Endodermal cell (in vitro differentiated cells): ENCODE measurements around the gene TGFB1. TPM values are rescaled to one million over a fixed set of nuclear protein-coding genes. Genes with fewer than 3 reads are reported as not detected.
A peak's percentile ranks its signal among the peaks of the same experiment; 100 is the strongest.

Source experiments
- DNase-seq: peaks from one replicate; pipeline ENCODE4 v3.0.0-alpha.2; 2017
- H3K27ac ChIP-seq: 2 replicates; pipeline ENCODE4 v1.5.1; 2013; ENCODE audit warnings: mild to moderate bottlenecking, low read depth, low read length, moderate library complexity
- H3K27me3 ChIP-seq: 2 replicates; pipeline ENCODE4 v1.6.1; 2013; ENCODE audit warnings: mild to moderate bottlenecking, low read length, moderate library complexity; ENCODE audit not compliant: insufficient read depth, control insufficient read depth, poor library complexity, severe bottlenecking
- H3K36me3 ChIP-seq: 2 replicates; pipeline ENCODE4 v1.7.0; 2013; ENCODE audit warnings: mild to moderate bottlenecking, low read length, moderate library complexity; ENCODE audit not compliant: control insufficient read depth, insufficient read depth
- H3K4me1 ChIP-seq: one replicate; pipeline ENCODE4 v1.7.0; 2013; ENCODE audit warnings: low read length; ENCODE audit not compliant: control insufficient read depth, insufficient read depth
- H3K4me3 ChIP-seq: 2 replicates; pipeline ENCODE4 v1.5.1; 2013; ENCODE audit warnings: mild to moderate bottlenecking, low read length, moderate library complexity
- H3K9ac ChIP-seq: 2 replicates; pipeline ENCODE4 v1.6.1; 2013; ENCODE audit warnings: mild to moderate bottlenecking, low read length, moderate library complexity; ENCODE audit not compliant: poor library complexity, severe bottlenecking; ENCODE audit errors: extremely low read depth
- H3K9me3 ChIP-seq: 2 replicates; pipeline ENCODE4 v1.6.1; 2013; ENCODE audit warnings: mild to moderate bottlenecking, low read length, moderate library complexity; ENCODE audit not compliant: control insufficient read depth
- H3K27ac Mint-ChIP-seq: 2 replicates; pipeline ENCODE4 v1.8.0; 2020; ENCODE audit warnings: mixed read lengths
- H3K27me3 Mint-ChIP-seq: 2 replicates; pipeline ENCODE4 v1.8.0; 2021; ENCODE audit warnings: mild to moderate bottlenecking, mixed read lengths; ENCODE audit not compliant: insufficient read depth
- H3K36me3 Mint-ChIP-seq: 2 replicates; pipeline ENCODE4 v1.8.0; 2020; ENCODE audit warnings: low read depth, mixed read lengths
- H3K4me1 Mint-ChIP-seq: 2 replicates; pipeline ENCODE4 v1.8.0; 2020; ENCODE audit warnings: mixed read lengths
- H3K4me3 Mint-ChIP-seq: 2 replicates; pipeline ENCODE4 v1.8.0; 2020; ENCODE audit warnings: mild to moderate bottlenecking, moderate library complexity, mixed read lengths
- H3K9me3 Mint-ChIP-seq: 2 replicates; pipeline ENCODE4 v1.8.0; 2020; ENCODE audit warnings: mild to moderate bottlenecking, mixed read lengths
- WGBS, 2 experiments: methylation state at CpG; one replicate each; pipeline versions ENCODE4 v1.1.5 to v1.1.7; 2013; ENCODE audit warnings: missing lambda C conversion rate in 2 of 2, mixed read lengths in 1 of 2; ENCODE audit not compliant: insufficient coverage in 1 of 2, insufficient read length in 1 of 2; 5-methylcytosine and 5-hydroxymethylcytosine counted together
- total RNA-seq, 2 donors: library from RNA; stranded (reverse); fragmentation: NEBNext Ultra II Directional in 1 of 2; extraction: Animal tissue kit (Norgen Biotek cat#: 25700) in 1 of 2; gene quantifications; 2 replicates in 1 of 2; 3 replicates in 1 of 2; pipeline ENCODE4 v1.2.1, GENCODE V29; 2021
- TF ChIP-seq, protein P1 (sequence below): fragments of 200-600 bp; sonication (generic); conservative IDR thresholded peaks from 2 replicates; pipeline ENCODE4 v1.5.0; 2021; ENCODE audit warnings: antibody characterized with exemption, mild to moderate bottlenecking

TGFB1 gene
- total RNA-seq, 2 donors from 2014 or later: 56.3 to 60.1 TPM

GRCh38 chr19:41330946-41331678 lies 22.6 kb downstream of the TGFB1 start:
- Histone ChIP-seq H3K4me1 (peaks cover 4% of the 10 kb centered on the region), H3K4me3 (no peak overlapping the region), H3K27me3 (no peaks in the 10 kb centered on the region), H3K36me3 (peaks cover 47% of the 10 kb centered on the region), H3K9ac (no peak overlapping the region), H3K9me3 (no peaks in the 10 kb centered on the region), H3K27ac (no peak overlapping the region)
- H3K27me3 Mint-ChIP-seq: no peaks in the 10 kb centered on the region
- peaks cover 50% of the 10 kb centered on the region for H3K36me3 Mint-ChIP-seq
- H3K27ac Mint-ChIP-seq: no peak overlapping the region
- TF ChIP-seq, protein P1, sequence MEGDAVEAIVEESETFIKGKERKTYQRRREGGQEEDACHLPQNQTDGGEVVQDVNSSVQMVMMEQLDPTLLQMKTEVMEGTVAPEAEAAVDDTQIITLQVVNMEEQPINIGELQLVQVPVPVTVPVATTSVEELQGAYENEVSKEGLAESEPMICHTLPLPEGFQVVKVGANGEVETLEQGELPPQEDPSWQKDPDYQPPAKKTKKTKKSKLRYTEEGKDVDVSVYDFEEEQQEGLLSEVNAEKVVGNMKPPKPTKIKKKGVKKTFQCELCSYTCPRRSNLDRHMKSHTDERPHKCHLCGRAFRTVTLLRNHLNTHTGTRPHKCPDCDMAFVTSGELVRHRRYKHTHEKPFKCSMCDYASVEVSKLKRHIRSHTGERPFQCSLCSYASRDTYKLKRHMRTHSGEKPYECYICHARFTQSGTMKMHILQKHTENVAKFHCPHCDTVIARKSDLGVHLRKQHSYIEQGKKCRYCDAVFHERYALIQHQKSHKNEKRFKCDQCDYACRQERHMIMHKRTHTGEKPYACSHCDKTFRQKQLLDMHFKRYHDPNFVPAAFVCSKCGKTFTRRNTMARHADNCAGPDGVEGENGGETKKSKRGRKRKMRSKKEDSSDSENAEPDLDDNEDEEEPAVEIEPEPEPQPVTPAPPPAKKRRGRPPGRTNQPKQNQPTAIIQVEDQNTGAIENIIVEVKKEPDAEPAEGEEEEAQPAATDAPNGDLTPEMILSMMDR: no peak
- no peak overlapping the region for H3K4me3 Mint-ChIP-seq
- peak; percentile 58 for DNase-seq
- no peaks in the 10 kb centered on the region for H3K9me3 Mint-ChIP-seq
- peaks cover 20% of the 10 kb centered on the region for H3K4me1 Mint-ChIP-seq
- WGBS, 2 experiments: 94 to 95% methylated on average over 11 to 47 of the region's 47 CpGs

- H3K4me1 Mint-ChIP-seq: peaks cover 22% of the 10 kb centered on the region
- 97 to 100% methylated on average over 1 to 4 of the region's 4 CpGs for WGBS, 2 experiments
- no peak overlapping the region for H3K27ac Mint-ChIP-seq
- no peak for DNase-seq
- Histone ChIP-seq H3K4me3 (no peak overlapping the region), H3K27ac (no peak overlapping the region), H3K27me3 (no peaks in the 10 kb centered on the region), H3K9ac (no peak overlapping the region), H3K4me1 (peaks cover 11% of the 10 kb centered on the region), H3K9me3 (no peaks in the 10 kb centered on the region), H3K36me3 (peaks cover 44% of the 10 kb centered on the region)
- TF ChIP-seq, protein P1: no peak
- no peak overlapping the region for H3K4me3 Mint-ChIP-seq
- H3K27me3 Mint-ChIP-seq: no peaks in the 10 kb centered on the region
- no peaks in the 10 kb centered on the region for H3K9me3 Mint-ChIP-seq
- H3K36me3 Mint-ChIP-seq: peaks cover 48% of the 10 kb centered on the region
Observed at GRCh38 chr19:41330481-41330880, 23.2 kb downstream of the TGFB1 start.

DNA sequence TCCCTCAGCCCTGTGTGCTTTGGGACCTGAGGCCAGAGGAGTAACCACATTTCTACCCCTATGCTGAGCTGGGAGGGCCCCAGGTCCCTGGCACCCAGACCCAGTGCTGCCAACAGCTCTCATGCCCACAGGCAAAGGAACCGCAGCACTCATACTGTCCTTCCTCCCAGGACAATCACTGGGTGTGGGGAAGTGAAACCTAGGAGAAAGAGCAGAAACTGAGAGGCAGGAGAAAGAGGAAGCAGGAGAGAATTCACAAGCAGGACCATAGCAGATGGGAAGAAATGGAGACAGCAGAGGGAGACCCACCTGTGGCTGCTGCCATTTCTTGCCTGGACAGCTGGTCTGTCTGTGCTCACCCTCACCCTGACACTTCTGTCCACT lies 24.9 kb downstream of the TGFB1 start:
- Mint-ChIP-seq H3K4me1 (peaks cover 36% of the 10 kb centered on the region), H3K36me3 (peaks cover 41% of the 10 kb centered on the region), H3K9me3 (no peaks in the 10 kb centered on the region), H3K27ac (no peak overlapping the region), H3K27me3 (no peaks in the 10 kb centered on the region), H3K4me3 (no peak overlapping the region)
- no peaks in the 10 kb centered on the region for H3K9me3 ChIP-seq
- no peak overlapping the region for H3K9ac ChIP-seq
- no peak overlapping the region for H3K4me3 ChIP-seq
- peaks cover 18% of the 10 kb centered on the region for H3K4me1 ChIP-seq
- TF ChIP-seq, protein P1: no peak
- H3K27ac ChIP-seq: peak overlapping the region; percentile 63
- peaks cover 34% of the 10 kb centered on the region for H3K36me3 ChIP-seq
- no peaks in the 10 kb centered on the region for H3K27me3 ChIP-seq
- 79% methylated on average over 1 of the region's 1 CpG; no CpG with 5 or more reads in 1 of the 2 experiments for WGBS, 2 experiments
- no peak for DNase-seq
